GM23338 (cell line): ENCODE measurements around the gene KRT33B. TPM values are rescaled to one million over a fixed set of nuclear protein-coding genes. Genes with fewer than 3 reads are reported as not detected.

Experiments
- ATAC-seq: fragments of 200-7000 bp; cut with Tn5 transposase; 3 replicates; pipeline ENCODE4 v1.9.1; 2020
- DNase-seq: peaks from one replicate; pipeline ENCODE4 v3.0.0-alpha.2; 2015; ENCODE audit warnings: low spot score
- H2AFZ ChIP-seq: fragments of 200-600 bp; sonication (generic); 2 replicates; pipeline ENCODE4 v1.8.0; 2016; ENCODE audit warnings: antibody characterized with exemption, mild to moderate bottlenecking, moderate library complexity
- H3F3A ChIP-seq: fragments of 200-600 bp; sonication (generic); replicated peaks from 2 replicates; pipeline ENCODE4 v1.8.0; 2017; ENCODE audit warnings: antibody characterized with exemption, mixed run types, low read depth
- H3K27ac ChIP-seq: fragments of 200-600 bp; sonication (generic); 2 replicates; pipeline ENCODE4 v1.6.1; 2016; ENCODE audit warnings: low read depth
- H3K27me3 ChIP-seq: fragments of 200-600 bp; sonication (generic); 2 replicates; pipeline ENCODE4 v1.8.0; 2016; ENCODE audit warnings: mild to moderate bottlenecking, mixed run types, moderate library complexity; ENCODE audit not compliant: insufficient read depth
- H3K36me3 ChIP-seq: fragments of 200-600 bp; sonication (generic); 2 replicates; pipeline ENCODE4 v1.8.0; 2016; ENCODE audit warnings: mild to moderate bottlenecking; ENCODE audit not compliant: insufficient read depth
- H3K4me1 ChIP-seq: fragments of 200-600 bp; sonication (generic); 2 replicates; pipeline ENCODE4 v1.8.0; 2016; ENCODE audit warnings: mild to moderate bottlenecking, moderate library complexity; ENCODE audit not compliant: insufficient read depth
- H3K4me2 ChIP-seq: fragments of 200-600 bp; sonication (generic); 2 replicates; pipeline ENCODE4 v1.7.1; 2017; ENCODE audit warnings: mixed run types
- H3K4me3 ChIP-seq: fragments of 200-600 bp; sonication (generic); 2 replicates; pipeline ENCODE4 v1.6.1; 2016; ENCODE audit warnings: mixed run types
- H3K79me2 ChIP-seq: fragments of 200-600 bp; sonication (generic); replicated peaks from 2 replicates; pipeline ENCODE4 v1.8.0; 2017; ENCODE audit warnings: mild to moderate bottlenecking; ENCODE audit not compliant: insufficient read depth
- H3K9me2 ChIP-seq: fragments of 200-600 bp; sonication (generic); 2 replicates; pipeline ENCODE4 v1.8.0; 2017; ENCODE audit not compliant: insufficient read depth
- H4K20me1 ChIP-seq: fragments of 200-600 bp; sonication (generic); replicated peaks from 2 replicates; pipeline ENCODE4 v1.8.0; 2017; ENCODE audit warnings: mild to moderate bottlenecking; ENCODE audit not compliant: insufficient read depth
- H3K27ac Mint-ChIP-seq: 2 replicates; pipeline ENCODE4 v1.8.0; 2020; ENCODE audit warnings: inconsistent platforms, mild to moderate bottlenecking, moderate library complexity, mixed read lengths
- H3K27me3 Mint-ChIP-seq: 3 replicates; pipeline ENCODE4 v1.8.0; 2022; ENCODE audit warnings: low read depth, mild to moderate bottlenecking, moderate library complexity, mixed read lengths, inconsistent platforms; ENCODE audit not compliant: insufficient read depth, poor library complexity
- H3K36me3 Mint-ChIP-seq: 3 replicates; pipeline ENCODE4 v1.8.0; 2021; ENCODE audit warnings: low read depth, mild to moderate bottlenecking, inconsistent platforms, moderate library complexity, mixed read lengths
- H3K4me1 Mint-ChIP-seq: 3 replicates; pipeline ENCODE4 v1.8.0; 2020; ENCODE audit warnings: mild to moderate bottlenecking, inconsistent platforms, mixed read lengths
- H3K4me3 Mint-ChIP-seq: 3 replicates; pipeline ENCODE4 v1.8.0; 2021; ENCODE audit warnings: moderate library complexity, mild to moderate bottlenecking, inconsistent platforms, mixed read lengths
- H3K9me3 Mint-ChIP-seq: 3 replicates; pipeline ENCODE4 v1.8.0; 2020; ENCODE audit warnings: moderate library complexity, mild to moderate bottlenecking, inconsistent platforms, mixed read lengths
- CREB1 ChIP-seq: fragments of 250-450 bp; sonication (Bioruptor Pico); IDR thresholded peaks from 2 replicates; pipeline ENCODE4 v1.5.0; 2020; ENCODE audit warnings: low read depth, mild to moderate bottlenecking, moderate library complexity
- EZH2phosphoT487 ChIP-seq: fragments of 200-600 bp; sonication (generic); IDR thresholded peaks from one replicate; pipeline ENCODE4 v1.8.1; 2018; ENCODE audit warnings: antibody characterized with exemption; ENCODE audit not compliant: unreplicated experiment
- JUNB ChIP-seq: IDR thresholded peaks from one replicate; pipeline ENCODE4 v1.6.1; 2016; ENCODE audit warnings: antibody characterized with exemption; ENCODE audit not compliant: unreplicated experiment
- NANOG ChIP-seq: IDR thresholded peaks from 2 replicates; pipeline ENCODE4 v1.6.1; 2016; ENCODE audit warnings: antibody characterized with exemption, borderline replicate concordance
- REST ChIP-seq: IDR thresholded peaks from one replicate; pipeline ENCODE4 v1.6.1; 2018; ENCODE audit warnings: antibody characterized with exemption; ENCODE audit not compliant: unreplicated experiment
- ZNF114 ChIP-seq: fragments of 250-450 bp; sonication (Bioruptor Pico); IDR thresholded peaks from 2 replicates; pipeline ENCODE4 v1.5.0; 2020; ENCODE audit warnings: mild to moderate bottlenecking, moderate library complexity
- ZNF331 ChIP-seq: fragments of 250-450 bp; sonication (Bioruptor Pico); IDR thresholded peaks from 2 replicates; pipeline ENCODE4 v1.5.0; 2020; ENCODE audit warnings: low read depth, mild to moderate bottlenecking, moderate library complexity
- polyA plus RNA-seq: library from polyadenylated mRNA; unstranded; fragments of >200 nt; fragmentation: Nextera tagmentation; extraction: Ambion mirVana; gene quantifications from 2 replicates; pipeline ENCODE4 v1.2.1, GENCODE V29; 2016
- total RNA-seq: library from RNA; depleted of rRNA; stranded (reverse); fragments of >200 nt; shearing (Covaris generic); gene quantifications from 2 replicates; pipeline ENCODE4 v1.2.3, GENCODE V29; 2014
- TF ChIP-seq, protein P1 (sequence below), 2 experiments: fragments of 200-600 bp in 1 of 2; sonication (generic) in 1 of 2; conservative IDR thresholded peaks; 2 replicates each; pipeline versions ENCODE4 v1.5.1 to v1.6.1; 2016 to 2017; ENCODE audit warnings: antibody characterized with exemption in 2 of 2, low read depth in 2 of 2, mild to moderate bottlenecking in 2 of 2, moderate library complexity in 1 of 2

The KRT33B gene
- total and polyA plus RNA-seq, 2 experiments from 2014 or later, result not detected

DNA sequence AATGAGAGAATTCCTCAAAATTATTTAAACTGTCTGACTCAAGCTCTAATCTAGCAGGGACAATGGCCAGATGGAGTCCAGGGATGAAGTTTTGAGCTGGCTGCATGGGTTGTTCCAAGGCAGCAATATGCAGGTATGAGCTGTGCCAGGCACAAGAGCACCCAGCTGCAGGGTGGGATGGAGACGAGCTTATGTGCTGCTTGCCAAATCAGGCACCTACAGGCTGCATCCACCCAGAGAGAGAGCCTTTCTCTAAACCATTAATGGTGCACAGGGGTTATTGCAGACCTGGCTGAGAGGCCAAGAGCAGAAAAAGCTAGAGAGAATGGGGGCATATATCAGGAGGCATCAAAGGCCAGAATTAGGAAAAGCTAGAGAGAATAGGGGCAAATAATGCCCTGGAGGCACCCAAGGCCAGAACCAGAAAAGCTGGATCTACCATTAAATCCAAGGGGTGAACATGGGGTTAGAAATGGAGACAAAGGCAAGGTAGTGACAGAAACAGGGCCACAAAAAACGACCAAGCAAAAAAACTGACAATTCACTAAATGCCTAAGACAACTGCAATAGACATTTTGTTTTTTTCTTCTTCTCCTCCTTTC is 29.9 kb downstream of the KRT33B start (continued):
- TF ChIP-seq, protein P1, sequence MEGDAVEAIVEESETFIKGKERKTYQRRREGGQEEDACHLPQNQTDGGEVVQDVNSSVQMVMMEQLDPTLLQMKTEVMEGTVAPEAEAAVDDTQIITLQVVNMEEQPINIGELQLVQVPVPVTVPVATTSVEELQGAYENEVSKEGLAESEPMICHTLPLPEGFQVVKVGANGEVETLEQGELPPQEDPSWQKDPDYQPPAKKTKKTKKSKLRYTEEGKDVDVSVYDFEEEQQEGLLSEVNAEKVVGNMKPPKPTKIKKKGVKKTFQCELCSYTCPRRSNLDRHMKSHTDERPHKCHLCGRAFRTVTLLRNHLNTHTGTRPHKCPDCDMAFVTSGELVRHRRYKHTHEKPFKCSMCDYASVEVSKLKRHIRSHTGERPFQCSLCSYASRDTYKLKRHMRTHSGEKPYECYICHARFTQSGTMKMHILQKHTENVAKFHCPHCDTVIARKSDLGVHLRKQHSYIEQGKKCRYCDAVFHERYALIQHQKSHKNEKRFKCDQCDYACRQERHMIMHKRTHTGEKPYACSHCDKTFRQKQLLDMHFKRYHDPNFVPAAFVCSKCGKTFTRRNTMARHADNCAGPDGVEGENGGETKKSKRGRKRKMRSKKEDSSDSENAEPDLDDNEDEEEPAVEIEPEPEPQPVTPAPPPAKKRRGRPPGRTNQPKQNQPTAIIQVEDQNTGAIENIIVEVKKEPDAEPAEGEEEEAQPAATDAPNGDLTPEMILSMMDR (conservative IDR thresholded peaks at IDR 0.05; ENCODE audit: low read depth in 2 of 2), result no peak
- TF ChIP-seq EZH2phosphoT487, result no peak
- no peak for TF ChIP-seq ZNF331
- TF ChIP-seq REST, result no peak
- no peak for TF ChIP-seq CREB1 (CRISPR knock-in tag)
- TF ChIP-seq ZNF114 (CRISPR knock-in tag), result no peak

- H3K27me3 Mint-ChIP-seq, result peaks cover 5% of the 10 kb centered on the region
- no peaks in the 10 kb centered on the region; the same call in 1 of the 2 replicates for H3K9me2 ChIP-seq
- H3K4me2 ChIP-seq, result no peak overlapping the region
- peaks cover 22% of the 10 kb centered on the region for H3K9me3 Mint-ChIP-seq
- TF ChIP-seq, protein P1 (conservative IDR thresholded peaks at IDR 0.05; ENCODE audit: low read depth in 2 of 2), result no peak
- no peak for TF ChIP-seq CREB1 (CRISPR knock-in tag)
- no peak for TF ChIP-seq ZNF331
- no peak for TF ChIP-seq NANOG
- TF ChIP-seq EZH2phosphoT487, result no peak
- TF ChIP-seq JUNB, result no peak
- no peak overlapping the region for H3K4me3 ChIP-seq
- no peaks in the 10 kb centered on the region; the same call in 2 of the 3 replicates for H3K36me3 Mint-ChIP-seq
- ATAC-seq (no peak), DNase-seq (no peak)
- no peaks in the 10 kb centered on the region for H3K36me3 ChIP-seq
- no peak overlapping the region for H2AFZ ChIP-seq
- no peaks in the 10 kb centered on the region for H3F3A ChIP-seq
- no peaks in the 10 kb centered on the region for H3K4me1 Mint-ChIP-seq
- no peak overlapping the region for H3K27ac ChIP-seq
- no peak overlapping the region for H3K27ac Mint-ChIP-seq
- no peaks in the 10 kb centered on the region for H3K27me3 ChIP-seq
- no peak overlapping the region for H3K4me3 Mint-ChIP-seq
- H4K20me1 ChIP-seq, result no peaks in the 10 kb centered on the region
- H3K79me2 ChIP-seq, result no peaks in the 10 kb centered on the region
- H3K4me1 ChIP-seq, result no peaks in the 10 kb centered on the region
Observed at GRCh38 chr17:41338961-41339485, 30.6 kb downstream of the KRT33B start.
